Smooth muscle cell (in vitro differentiated cells): Measurements from ENCODE around the gene THPO. TPM values are rescaled to one million over a fixed set of nuclear protein-coding genes. Genes with fewer than 3 reads are reported as not detected.

ENCODE experiments used
- DNase-seq: peaks from one replicate; lab custom pipeline; 2025; ENCODE audit not compliant: unreplicated experiment; lab: John Stamatoyannopoulos, UW
- H2AFZ ChIP-seq: fragments of 200-600 bp; sonication (generic); 2 replicates; pipeline ENCODE4 v1.6.0; 2016; ENCODE audit warnings: antibody characterized with exemption, low read depth, mild to moderate bottlenecking
- H3F3A ChIP-seq: fragments of 200-600 bp; sonication (generic); 2 replicates; pipeline ENCODE4 v1.6.0; 2017; ENCODE audit warnings: antibody characterized with exemption, low read depth
- H3K27ac ChIP-seq: fragments of 200-600 bp; sonication (generic); 2 replicates; pipeline ENCODE4 v1.5.1; 2016; ENCODE audit warnings: low read depth, mild to moderate bottlenecking
- H3K27me3 ChIP-seq: fragments of 200-600 bp; sonication (generic); 2 replicates; pipeline ENCODE4 v1.6.1; 2016; ENCODE audit warnings: low read depth, mild to moderate bottlenecking
- H3K36me3 ChIP-seq: fragments of 200-600 bp; sonication (generic); 2 replicates; pipeline ENCODE4 v1.5.1; 2016; ENCODE audit warnings: low read depth
- H3K4me1 ChIP-seq: fragments of 200-600 bp; sonication (generic); 2 replicates; pipeline ENCODE4 v1.5.1; 2016; ENCODE audit warnings: low read depth
- H3K4me2 ChIP-seq: fragments of 200-600 bp; sonication (generic); 2 replicates; pipeline ENCODE4 v1.6.0; 2016; ENCODE audit warnings: mild to moderate bottlenecking
- H3K4me3 ChIP-seq: fragments of 200-600 bp; sonication (generic); 2 replicates; pipeline ENCODE4 v1.5.1; 2016; ENCODE audit warnings: mild to moderate bottlenecking
- H3K79me2 ChIP-seq: fragments of 200-600 bp; sonication (generic); 2 replicates; pipeline ENCODE4 v1.6.0; 2016; ENCODE audit warnings: low read depth, mild to moderate bottlenecking
- H3K9ac ChIP-seq: fragments of 200-600 bp; sonication (generic); 2 replicates; pipeline ENCODE4 v1.6.0; 2016; ENCODE audit warnings: low read depth
- H3K9me3 ChIP-seq: fragments of 200-600 bp; sonication (generic); replicated peaks from 2 replicates; pipeline ENCODE4 v1.5.1; 2016; ENCODE audit warnings: low read depth
- H4K20me1 ChIP-seq: fragments of 200-600 bp; sonication (generic); 2 replicates; pipeline ENCODE4 v1.6.0; 2016; ENCODE audit warnings: low read depth
- WGBS: methylation state at CpG from one replicate; pipeline ENCODE4 v1.1.7; 2016; ENCODE audit warnings: low lambda C conversion rate; 5-methylcytosine and 5-hydroxymethylcytosine counted together
- polyA plus RNA-seq: library from polyadenylated mRNA; unstranded; fragments of >200 nt; fragmentation: Nextera tagmentation; extraction: Ambion mirVana; gene quantifications from 2 replicates; pipeline ENCODE4 v1.2.1, GENCODE V29; 2016
- total RNA-seq: library from RNA; depleted of rRNA; stranded (reverse); fragments of >200 nt; gene quantifications from 2 replicates; pipeline ENCODE4 v1.2.3, GENCODE V29; 2014
- TF ChIP-seq, protein P1 (sequence below): fragments of 200-600 bp; sonication (generic); IDR thresholded peaks from 2 replicates; pipeline ENCODE4 v1.5.1; 2017; ENCODE audit warnings: borderline replicate concordance, mild to moderate bottlenecking, antibody characterized with exemption; ENCODE audit not compliant: insufficient read depth, poor library complexity, severe bottlenecking

THPO gene
- total and polyA plus RNA-seq, 2 experiments from 2014 or later = 0.45 TPM; not detected in 1

- Histone ChIP-seq H3K27ac (no peak overlapping the region), H3K79me2 (peaks cover 12% of the 10 kb centered on the region), H2AFZ (no peak overlapping the region), H3K4me1 (peaks cover 11% of the 10 kb centered on the region), H3F3A (peaks cover 6% of the 10 kb centered on the region), H4K20me1 (no peaks in the 10 kb centered on the region), H3K9me3 (no peaks in the 10 kb centered on the region), H3K4me2 (no peak overlapping the region), H3K27me3 (no peaks in the 10 kb centered on the region), H3K9ac (no peak overlapping the region), H3K36me3 (no peaks in the 10 kb centered on the region), H3K4me3 (no peak overlapping the region)
- no peak for DNase-seq
- TF ChIP-seq, protein P1, sequence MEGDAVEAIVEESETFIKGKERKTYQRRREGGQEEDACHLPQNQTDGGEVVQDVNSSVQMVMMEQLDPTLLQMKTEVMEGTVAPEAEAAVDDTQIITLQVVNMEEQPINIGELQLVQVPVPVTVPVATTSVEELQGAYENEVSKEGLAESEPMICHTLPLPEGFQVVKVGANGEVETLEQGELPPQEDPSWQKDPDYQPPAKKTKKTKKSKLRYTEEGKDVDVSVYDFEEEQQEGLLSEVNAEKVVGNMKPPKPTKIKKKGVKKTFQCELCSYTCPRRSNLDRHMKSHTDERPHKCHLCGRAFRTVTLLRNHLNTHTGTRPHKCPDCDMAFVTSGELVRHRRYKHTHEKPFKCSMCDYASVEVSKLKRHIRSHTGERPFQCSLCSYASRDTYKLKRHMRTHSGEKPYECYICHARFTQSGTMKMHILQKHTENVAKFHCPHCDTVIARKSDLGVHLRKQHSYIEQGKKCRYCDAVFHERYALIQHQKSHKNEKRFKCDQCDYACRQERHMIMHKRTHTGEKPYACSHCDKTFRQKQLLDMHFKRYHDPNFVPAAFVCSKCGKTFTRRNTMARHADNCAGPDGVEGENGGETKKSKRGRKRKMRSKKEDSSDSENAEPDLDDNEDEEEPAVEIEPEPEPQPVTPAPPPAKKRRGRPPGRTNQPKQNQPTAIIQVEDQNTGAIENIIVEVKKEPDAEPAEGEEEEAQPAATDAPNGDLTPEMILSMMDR = no peak
- 94% methylated on average over 14 of the region's 14 CpGs for WGBS
Observed at GRCh38 chr3:184358921-184359350, 19.1 kb downstream of the THPO start.

GRCh38 chr3:184358124-184358767 is 19.8 kb downstream of the THPO start:
- H4K20me1 ChIP-seq = no peaks in the 10 kb centered on the region
- no peak overlapping the region for H3K4me3 ChIP-seq
- WGBS = 94% methylated on average over 12 of the region's 12 CpGs
- H3K4me1 ChIP-seq = peaks cover 8% of the 10 kb centered on the region
- no peak overlapping the region for H3K4me2 ChIP-seq
- H3K36me3 ChIP-seq = no peaks in the 10 kb centered on the region
- H3F3A ChIP-seq = peaks cover 6% of the 10 kb centered on the region
- no peak overlapping the region for H3K9ac ChIP-seq
- no peak overlapping the region for H3K27ac ChIP-seq
- H3K27me3 ChIP-seq = no peaks in the 10 kb centered on the region
- DNase-seq = no peak
- H3K9me3 ChIP-seq = no peaks in the 10 kb centered on the region
- H2AFZ ChIP-seq = no peak overlapping the region
- TF ChIP-seq, protein P1 = no peak
- H3K79me2 ChIP-seq = peaks cover 6% of the 10 kb centered on the region

DNA sequence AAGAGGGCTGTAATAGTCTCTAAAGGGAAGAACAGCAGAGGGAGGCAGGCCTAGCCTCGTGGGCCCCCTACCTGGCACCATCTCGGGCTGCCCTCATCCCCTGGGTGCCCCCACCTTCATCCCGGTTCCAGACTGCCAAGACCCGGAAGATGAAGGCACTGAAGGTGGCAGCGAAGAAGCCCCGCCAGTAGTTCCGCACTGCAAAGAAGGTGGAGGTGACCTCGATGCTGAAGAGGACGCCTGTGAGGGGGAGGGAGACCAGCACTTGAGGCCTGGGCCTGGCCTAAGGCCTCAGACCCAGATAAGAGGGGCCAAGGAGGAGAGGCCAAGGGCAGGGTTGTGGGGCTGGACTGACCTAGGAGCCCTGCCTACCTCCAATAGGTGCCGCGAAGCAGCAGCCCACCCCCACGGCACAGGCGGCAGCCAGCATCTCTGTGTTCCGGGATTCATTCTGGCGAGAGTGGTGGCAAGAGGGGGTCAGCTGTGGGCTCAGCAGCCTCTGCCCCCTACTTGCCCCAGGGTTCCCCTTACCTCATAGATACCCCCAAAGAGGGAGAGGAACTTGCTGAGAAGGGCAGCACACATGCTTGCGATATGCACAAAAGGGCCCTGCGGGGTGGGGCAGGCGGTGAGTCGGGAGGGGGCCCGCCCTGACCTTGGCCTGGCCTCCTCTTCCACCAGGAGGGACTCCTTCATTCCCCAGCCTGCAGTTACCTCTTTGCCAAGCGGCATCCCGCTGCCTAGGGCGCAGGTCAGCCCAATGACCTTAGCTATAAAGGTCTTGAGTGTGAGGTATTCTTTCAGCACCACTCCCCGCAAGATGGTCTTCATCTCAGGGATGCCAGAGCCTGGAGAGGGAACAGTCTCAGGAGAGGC is 20.5 kb downstream of the THPO start:
- Histone ChIP-seq H3K27me3 (no peaks in the 10 kb centered on the region), H4K20me1 (no peaks in the 10 kb centered on the region), H3K36me3 (no peaks in the 10 kb centered on the region), H3K4me1 (peaks cover 8% of the 10 kb centered on the region), H2AFZ (no peak overlapping the region), H3K4me3 (no peak overlapping the region), H3F3A (peaks cover 6% of the 10 kb centered on the region), H3K79me2 (peaks cover 6% of the 10 kb centered on the region), H3K4me2 (no peak overlapping the region), H3K9ac (no peak overlapping the region), H3K9me3 (no peaks in the 10 kb centered on the region), H3K27ac (no peak overlapping the region)
- TF ChIP-seq, protein P1 = no peak
- DNase-seq = no peak
- 97% methylated on average over 24 of the region's 24 CpGs for WGBS
